Measurements from ENCODE around the gene IRX4. TPM values are rescaled to one million over a fixed set of nuclear protein-coding genes. Genes with fewer than 3 reads are reported as not detected.

Gene IRX4
- polyA plus RNA-seq, 1 of the 3 experiments (the other 2 are of a cell fraction), result not detected

DNA sequence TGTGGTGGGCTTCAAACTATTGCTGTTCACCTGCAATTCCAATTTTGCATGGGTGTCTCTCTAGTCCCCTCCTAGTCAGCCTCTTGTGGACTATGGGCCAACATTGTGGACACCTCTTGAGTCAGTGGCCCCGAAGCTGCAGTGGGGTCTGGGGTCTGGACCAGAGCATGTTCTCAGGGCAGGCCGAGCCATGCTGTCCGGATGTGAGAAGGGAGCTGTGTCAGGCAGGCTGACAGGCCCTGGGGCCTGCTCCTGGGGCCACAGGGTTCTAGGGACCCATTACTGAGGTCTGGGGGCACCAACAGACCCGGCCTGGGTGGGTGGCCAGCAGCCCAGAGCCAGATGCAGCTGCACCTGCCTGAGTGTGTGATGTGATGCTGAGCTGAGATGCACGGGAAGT, 16.5 kb upstream of the IRX4 start:
- 0% methylated on average over 2 of the region's 5 CpGs for WGBS (ENCODE audit: low lambda C conversion rate)
- Histone ChIP-seq H3K4me1 (ENCODE audit: control insufficient read depth in 1 of 2, insufficient read depth in 2 of 2, low read depth in 1 of 2, low read length in 1 of 2) (no peaks in the 10 kb centered on the region), H3K27ac (ENCODE audit: low read depth in 2 of 2, low read length in 1 of 2) (no peak overlapping the region), H3K4me3 (ENCODE audit: low read depth in 2 of 2, low read length in 1 of 2) (no peak overlapping the region), H3K9me3 (no peaks in the 10 kb centered on the region), H3K4me2 (no peak overlapping the region), H2AFZ (ENCODE audit: low read depth) (no peak overlapping the region), H3K9me2 (no peaks in the 10 kb centered on the region), H4K20me1 (ENCODE audit: insufficient read depth) (no peaks in the 10 kb centered on the region), H3K36me3 (replicated peaks in 1 of 2; ENCODE audit: control insufficient read depth in 1 of 2, insufficient read depth in 2 of 2, low read length in 1 of 2) (no peaks in the 10 kb centered on the region), H3K79me2 (ENCODE audit: insufficient read depth) (no peaks in the 10 kb centered on the region), H3F3A (replicated peaks; ENCODE audit: insufficient read depth) (no peaks in the 10 kb centered on the region), H3K9ac (no peak overlapping the region), H3K27me3 (ENCODE audit: insufficient read depth) (peaks cover 66% of the 10 kb centered on the region)
- ChIA-PET CTCF (no interaction called here), POLR2A (no interaction called here)
- no peak for DNase-seq
- TF ChIP-seq, protein P1, sequence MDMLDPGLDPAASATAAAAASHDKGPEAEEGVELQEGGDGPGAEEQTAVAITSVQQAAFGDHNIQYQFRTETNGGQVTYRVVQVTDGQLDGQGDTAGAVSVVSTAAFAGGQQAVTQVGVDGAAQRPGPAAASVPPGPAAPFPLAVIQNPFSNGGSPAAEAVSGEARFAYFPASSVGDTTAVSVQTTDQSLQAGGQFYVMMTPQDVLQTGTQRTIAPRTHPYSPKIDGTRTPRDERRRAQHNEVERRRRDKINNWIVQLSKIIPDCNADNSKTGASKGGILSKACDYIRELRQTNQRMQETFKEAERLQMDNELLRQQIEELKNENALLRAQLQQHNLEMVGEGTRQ (IDR thresholded peaks at IDR 0.05; ENCODE audit: borderline replicate concordance, low read depth, low read length), result no peak
- TF ChIP-seq GABPA (IDR thresholded peaks at IDR 0.05; ENCODE audit: low read depth) (no peak), TEAD4 (IDR thresholded peaks at IDR 0.05; ENCODE audit: borderline replicate concordance, insufficient read depth) (no peak), RFX5 (IDR thresholded peaks at IDR 0.05; ENCODE audit: low read length) (no peak), POLR2AphosphoS5 (IDR thresholded peaks at IDR 0.05; ENCODE audit: low read depth, low read length) (no peak), TCF12 (IDR thresholded peaks at IDR 0.05) (no peak), TAF1 (IDR thresholded peaks at IDR 0.05; ENCODE audit: borderline replicate concordance, low read depth, low read length) (no peak), NFIC (IDR thresholded peaks at IDR 0.05; ENCODE audit: borderline replicate concordance) (no peak), RXRA (IDR thresholded peaks at IDR 0.05; ENCODE audit: borderline replicate concordance, low read depth) (no peak), GATA2 (CRISPR knock-in tag; IDR thresholded peaks at IDR 0.05) (no peak), SMC3 (IDR thresholded peaks at IDR 0.05; ENCODE audit: low read depth, low read length) (no peak), FOSL2 (IDR thresholded peaks at IDR 0.05; ENCODE audit: borderline replicate concordance, low read depth) (no peak)
- TF ChIP-seq, protein P2, sequence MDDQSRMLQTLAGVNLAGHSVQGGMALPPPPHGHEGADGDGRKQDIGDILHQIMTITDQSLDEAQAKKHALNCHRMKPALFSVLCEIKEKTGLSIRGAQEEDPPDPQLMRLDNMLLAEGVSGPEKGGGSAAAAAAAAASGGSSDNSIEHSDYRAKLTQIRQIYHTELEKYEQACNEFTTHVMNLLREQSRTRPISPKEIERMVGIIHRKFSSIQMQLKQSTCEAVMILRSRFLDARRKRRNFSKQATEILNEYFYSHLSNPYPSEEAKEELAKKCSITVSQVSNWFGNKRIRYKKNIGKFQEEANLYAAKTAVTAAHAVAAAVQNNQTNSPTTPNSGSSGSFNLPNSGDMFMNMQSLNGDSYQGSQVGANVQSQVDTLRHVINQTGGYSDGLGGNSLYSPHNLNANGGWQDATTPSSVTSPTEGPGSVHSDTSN (IDR thresholded peaks at IDR 0.05), result no peak

DNA sequence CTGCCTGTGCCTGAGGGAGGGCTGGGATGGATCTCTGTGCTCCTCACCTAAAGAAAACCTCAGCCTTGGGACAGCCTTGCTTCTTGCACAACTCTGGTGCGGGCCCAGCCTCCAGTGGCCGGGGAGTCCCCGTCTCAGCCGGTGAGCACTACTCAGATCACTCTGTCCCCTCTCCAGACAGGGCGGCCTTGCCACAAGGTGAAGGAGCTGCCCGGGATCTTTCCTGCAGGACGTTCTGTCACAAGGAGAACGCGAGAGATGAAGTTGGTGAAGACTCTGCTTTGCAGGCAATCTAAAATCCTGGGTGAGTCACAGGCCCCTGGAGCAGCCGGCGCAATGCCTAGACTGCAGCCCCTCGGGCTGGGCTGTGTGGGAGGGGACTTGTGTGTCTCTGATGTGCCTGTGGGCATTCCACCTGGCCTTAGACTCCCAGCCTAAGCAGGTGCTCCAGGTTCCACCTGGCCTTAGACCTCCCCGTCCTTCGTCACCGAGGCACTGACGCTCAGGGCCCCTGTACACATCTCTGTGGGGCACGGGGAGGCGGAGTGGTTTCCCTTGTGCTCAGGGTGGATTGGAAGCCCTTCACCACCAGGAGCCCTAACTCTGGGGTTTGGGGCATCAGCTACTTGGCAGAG, 15.2 kb upstream of the IRX4 start:
- DNase-seq, result no peak
- Histone ChIP-seq H3K9me2 (no peaks in the 10 kb centered on the region), H4K20me1 (ENCODE audit: insufficient read depth) (no peaks in the 10 kb centered on the region), H3K9ac (no peak overlapping the region), H3K79me2 (ENCODE audit: insufficient read depth) (no peaks in the 10 kb centered on the region), H3K36me3 (replicated peaks in 1 of 2; ENCODE audit: control insufficient read depth in 1 of 2, insufficient read depth in 2 of 2, low read length in 1 of 2) (no peaks in the 10 kb centered on the region), H3K4me1 (ENCODE audit: control insufficient read depth in 1 of 2, insufficient read depth in 2 of 2, low read depth in 1 of 2, low read length in 1 of 2) (no peaks in the 10 kb centered on the region), H3K4me3 (ENCODE audit: low read depth in 2 of 2, low read length in 1 of 2) (no peak overlapping the region), H3K27me3 (ENCODE audit: insufficient read depth) (peaks cover 79% of the 10 kb centered on the region), H3K4me2 (no peak overlapping the region), H3K27ac (ENCODE audit: low read depth in 2 of 2, low read length in 1 of 2) (no peak overlapping the region), H2AFZ (ENCODE audit: low read depth) (no peak overlapping the region), H3F3A (replicated peaks; ENCODE audit: insufficient read depth) (no peaks in the 10 kb centered on the region), H3K9me3 (no peaks in the 10 kb centered on the region)
- ChIA-PET POLR2A (no interaction called here), CTCF (no interaction called here)
- TF ChIP-seq POLR2AphosphoS5 (IDR thresholded peaks at IDR 0.05; ENCODE audit: low read depth, low read length) (no peak), RCOR1 (IDR thresholded peaks at IDR 0.05; ENCODE audit: low read length) (no peak), TCF12 (IDR thresholded peaks at IDR 0.05) (no peak), FOSL2 (IDR thresholded peaks at IDR 0.05; ENCODE audit: borderline replicate concordance, low read depth) (no peak), TEAD4 (IDR thresholded peaks at IDR 0.05; ENCODE audit: borderline replicate concordance, insufficient read depth) (no peak), SIN3A (IDR thresholded peaks at IDR 0.05; ENCODE audit: borderline replicate concordance, low read depth, low read length) (no peak), FOXM1 (IDR thresholded peaks at IDR 0.05; ENCODE audit: low read depth) (no peak), JUND (IDR thresholded peaks at IDR 0.05) (no peak), YY1 (IDR thresholded peaks at IDR 0.05; ENCODE audit: low read depth) (no peak), MXI1 (IDR thresholded peaks at IDR 0.05; ENCODE audit: low read depth, low read length) (no peak), CHD2 (IDR thresholded peaks at IDR 0.05; ENCODE audit: low read length, partially characterized antibody) (no peak), GABPA (IDR thresholded peaks at IDR 0.05; ENCODE audit: low read depth) (no peak)
- TF ChIP-seq, protein P3, sequence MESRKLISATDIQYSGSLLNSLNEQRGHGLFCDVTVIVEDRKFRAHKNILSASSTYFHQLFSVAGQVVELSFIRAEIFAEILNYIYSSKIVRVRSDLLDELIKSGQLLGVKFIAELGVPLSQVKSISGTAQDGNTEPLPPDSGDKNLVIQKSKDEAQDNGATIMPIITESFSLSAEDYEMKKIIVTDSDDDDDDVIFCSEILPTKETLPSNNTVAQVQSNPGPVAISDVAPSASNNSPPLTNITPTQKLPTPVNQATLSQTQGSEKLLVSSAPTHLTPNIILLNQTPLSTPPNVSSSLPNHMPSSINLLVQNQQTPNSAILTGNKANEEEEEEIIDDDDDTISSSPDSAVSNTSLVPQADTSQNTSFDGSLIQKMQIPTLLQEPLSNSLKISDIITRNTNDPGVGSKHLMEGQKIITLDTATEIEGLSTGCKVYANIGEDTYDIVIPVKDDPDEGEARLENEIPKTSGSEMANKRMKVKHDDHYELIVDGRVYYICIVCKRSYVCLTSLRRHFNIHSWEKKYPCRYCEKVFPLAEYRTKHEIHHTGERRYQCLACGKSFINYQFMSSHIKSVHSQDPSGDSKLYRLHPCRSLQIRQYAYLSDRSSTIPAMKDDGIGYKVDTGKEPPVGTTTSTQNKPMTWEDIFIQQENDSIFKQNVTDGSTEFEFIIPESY (IDR thresholded peaks at IDR 0.05; ENCODE audit: borderline replicate concordance, low read depth), result no peak
- TF ChIP-seq, protein P2 (IDR thresholded peaks at IDR 0.05), result no peak
- 4% methylated on average over 8 of the region's 18 CpGs for WGBS (ENCODE audit: low lambda C conversion rate)

Data from SK-N-SH (cell line).